Measurements from ENCODE around the gene DPP10.

DPP10 gene

DNA sequence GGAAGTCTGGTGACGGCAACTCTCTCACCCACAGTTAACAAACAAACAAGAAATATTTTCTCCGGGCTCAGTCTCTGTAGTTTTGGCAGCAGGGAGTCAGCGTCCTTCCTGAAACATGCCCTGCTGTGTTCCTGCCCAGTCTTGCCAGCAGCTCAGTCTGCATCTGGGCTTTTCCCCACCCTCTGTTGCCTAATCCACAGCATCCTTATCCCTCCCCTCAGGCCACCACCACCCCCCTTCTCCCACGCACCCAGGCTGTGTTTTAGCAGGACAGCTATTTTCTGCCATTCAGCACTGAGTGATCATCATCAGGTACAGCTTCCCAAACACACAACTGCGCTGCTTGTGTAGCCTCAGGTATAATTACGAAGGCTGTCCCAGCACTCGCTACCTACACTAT lies 168.2 kb downstream of the DPP10 start:
- DNase-seq = no peak

DNA sequence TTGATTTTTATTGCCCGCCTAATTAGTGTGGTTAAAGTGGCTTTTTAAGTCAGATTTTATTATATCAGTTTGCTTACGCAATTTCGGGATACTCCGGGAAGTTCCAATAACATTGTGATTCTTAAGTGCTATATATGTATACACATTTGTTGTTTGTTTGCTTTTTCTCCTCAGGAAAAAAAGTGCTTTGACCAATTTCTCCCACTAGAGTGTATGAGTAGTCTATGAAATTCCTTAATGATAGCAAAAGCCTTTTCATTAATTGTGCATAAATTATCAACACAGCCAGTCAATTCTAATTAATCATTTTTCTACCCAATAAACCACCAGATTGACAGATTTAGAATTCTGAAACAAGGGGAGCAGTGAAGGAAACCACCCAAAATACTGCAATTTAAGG lies 172.2 kb downstream of the DPP10 start:
- DNase-seq = no peak

DNA sequence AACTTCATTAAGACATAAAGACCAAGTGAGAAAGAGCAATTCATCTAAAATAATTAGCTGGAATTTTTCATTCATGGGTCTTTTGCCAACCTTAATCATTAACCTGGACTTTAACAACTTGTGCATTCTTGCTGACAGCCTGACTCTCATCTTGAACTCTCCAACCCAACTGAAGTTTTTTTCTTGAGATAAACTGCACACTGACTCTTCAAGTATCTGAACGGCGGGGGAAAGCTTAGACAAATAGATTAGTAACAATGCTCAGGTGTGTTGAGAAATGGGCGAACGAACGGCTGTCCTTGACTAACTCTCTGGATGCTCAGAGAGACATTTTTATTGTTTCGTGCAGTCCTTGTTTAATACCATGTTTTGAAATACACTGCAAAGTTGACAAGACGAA lies 186.0 kb downstream of the DPP10 start:
- no peak for DNase-seq

DNA sequence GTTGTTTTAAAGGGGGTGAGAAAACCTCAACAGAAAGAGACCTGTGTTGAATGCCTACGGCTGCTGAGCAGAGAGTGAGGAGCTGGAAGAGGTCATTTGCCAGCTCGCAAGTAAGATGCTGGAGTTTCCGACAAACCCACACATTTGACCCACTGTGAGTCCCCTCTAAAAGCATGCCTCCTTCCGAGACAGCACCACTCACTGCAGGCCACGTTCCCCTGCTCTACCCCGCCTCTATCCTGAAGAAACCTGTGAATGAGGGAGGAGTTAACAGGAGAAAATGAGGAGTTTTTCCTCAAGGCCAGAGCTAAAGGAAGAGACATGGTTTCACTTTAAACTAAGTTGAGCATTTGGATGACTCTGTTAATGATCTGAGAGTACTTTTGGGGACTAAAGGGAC lies 188.7 kb downstream of the DPP10 start:
- DNase-seq = no peak

DNA sequence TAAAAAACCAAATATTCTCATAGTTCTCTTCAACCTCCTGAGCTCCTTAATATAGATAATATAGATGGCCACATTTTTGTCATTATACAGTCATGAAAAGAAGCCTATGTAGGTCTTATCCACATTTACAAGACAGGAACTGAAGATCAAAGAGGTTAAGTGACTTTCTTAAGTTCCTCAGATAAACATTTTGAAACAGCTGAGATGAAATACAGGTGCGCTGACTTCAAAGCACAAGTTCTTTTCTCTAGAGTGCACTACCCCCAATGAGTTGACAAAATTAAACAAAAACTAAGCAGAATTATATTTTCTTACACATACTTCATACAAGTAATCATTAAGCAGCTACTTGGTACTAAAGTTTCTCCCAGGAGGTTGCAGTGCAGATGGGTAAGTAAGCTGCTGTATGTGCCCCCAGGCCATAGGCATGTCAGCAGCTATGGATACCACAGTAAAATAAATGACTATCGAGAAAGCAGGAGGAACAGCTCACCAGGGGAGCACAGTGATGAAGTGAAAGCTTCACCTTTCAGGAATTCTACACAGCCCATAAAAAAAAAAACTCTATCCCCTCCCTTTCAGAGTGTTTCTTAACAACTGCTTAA lies 199.8 kb downstream of the DPP10 start:
- DNase-seq = no peak

DNA sequence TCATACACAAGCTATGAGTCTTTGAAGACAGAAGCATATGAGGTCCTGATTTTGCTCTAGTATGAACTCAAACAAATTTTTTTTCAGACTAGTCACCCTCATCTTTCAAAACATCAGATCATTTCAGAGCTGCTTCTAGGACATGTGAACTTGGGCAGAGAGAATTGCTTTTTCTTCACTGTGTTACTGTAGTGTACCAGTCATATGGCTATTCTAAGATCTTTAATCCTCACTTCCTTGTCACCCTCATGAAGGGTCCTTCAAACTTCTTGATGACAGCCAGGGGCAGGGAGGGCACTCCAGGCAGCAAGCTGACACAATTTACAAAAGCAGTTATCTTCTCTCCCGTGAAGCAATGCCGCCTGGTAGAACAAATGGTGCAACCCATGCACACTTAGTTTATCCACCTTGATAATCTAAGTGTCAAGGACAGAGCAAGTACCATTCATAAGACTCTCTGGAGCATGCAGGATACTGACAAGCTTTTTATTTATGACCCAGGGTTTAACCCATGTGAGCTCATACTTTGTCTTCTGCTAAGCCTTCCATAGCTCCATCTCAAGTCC lies 200.6 kb downstream of the DPP10 start:
- no peak for DNase-seq

DNA sequence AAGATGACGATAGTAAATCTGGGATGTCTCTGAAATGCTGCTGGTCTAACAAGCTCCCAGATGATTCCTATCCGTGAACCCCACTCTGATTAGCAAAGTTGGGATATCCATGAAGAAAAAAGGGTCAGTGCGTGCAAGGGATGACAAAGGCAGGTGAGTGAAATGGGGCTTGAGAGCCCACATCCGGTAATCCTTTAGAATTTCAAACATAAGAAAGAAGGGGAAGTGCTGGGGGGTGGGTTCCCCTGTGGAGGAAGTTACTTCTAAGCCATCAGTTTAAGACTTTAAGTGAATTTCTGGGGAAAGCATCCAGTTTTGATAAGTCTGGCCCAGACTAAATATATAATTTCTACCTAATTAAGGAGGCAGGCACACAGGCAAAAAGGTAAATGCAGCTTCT lies 209.5 kb downstream of the DPP10 start:
- DNase-seq = no peak

DNA sequence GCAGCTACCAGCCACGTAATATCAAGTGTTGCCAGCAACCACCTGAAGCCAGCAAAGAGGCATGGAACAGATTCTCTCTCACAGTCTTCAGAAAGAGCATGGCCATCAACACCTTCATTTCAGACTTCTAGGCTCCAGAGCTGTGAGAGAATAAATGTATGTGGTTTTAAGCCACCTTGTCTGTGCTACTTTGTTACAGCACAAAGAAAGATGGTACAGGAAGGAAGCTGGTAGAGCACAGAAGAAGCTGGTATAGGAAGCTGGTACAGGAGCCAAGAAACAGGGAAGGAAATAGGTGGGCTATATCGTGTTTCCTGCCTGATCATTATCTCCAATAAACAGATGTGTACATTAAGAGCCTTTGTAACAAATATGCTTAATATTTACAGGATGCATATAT lies 217.4 kb downstream of the DPP10 start:
- DNase-seq = no peak

DNA sequence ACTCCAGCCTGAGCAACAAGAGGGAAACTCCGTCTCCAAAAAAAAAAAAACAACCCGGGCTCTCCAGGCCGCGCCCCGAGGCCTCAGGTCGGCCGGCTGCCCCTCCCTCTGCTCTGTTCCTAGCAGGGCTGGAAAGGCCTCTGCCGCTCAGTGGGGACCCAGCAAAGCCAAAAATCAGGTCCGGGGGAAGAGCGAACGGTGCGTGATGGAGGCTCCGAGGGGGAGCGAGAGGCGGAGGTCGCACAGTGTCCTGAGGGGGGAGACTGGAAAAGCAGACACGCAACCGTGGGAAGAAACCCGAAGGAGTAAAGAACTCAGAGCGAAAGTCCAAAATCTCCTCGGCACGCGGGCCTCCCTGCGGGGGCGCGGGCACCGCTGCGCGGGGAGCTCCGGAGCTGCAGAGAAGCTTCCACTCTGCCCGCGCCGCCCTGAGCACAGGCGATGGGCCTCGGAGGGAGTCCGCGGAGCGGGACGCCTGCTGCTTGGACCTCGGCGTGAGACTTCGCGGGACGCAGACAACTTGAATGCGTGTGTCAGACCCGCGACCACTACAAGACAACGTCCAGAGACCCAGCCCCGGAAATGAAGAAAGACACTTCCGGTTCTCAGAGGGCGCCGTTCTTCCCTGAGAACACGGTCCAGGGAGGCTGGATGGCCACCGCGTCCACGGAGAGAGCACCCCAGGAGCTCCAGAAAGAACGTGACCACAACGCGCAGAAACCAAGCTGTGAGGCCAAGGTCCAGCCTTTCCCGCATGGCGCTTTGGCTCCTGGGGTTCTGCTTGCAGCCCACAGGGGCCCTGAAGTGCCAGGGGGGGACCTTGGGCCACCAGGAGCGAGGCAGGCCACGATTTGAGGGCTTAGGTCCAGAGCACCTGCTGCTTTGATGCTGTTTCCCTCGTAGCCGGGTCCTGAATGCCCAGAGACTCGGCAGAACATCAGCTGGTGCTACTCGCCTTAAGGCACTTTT lies 219.8 kb downstream of the DPP10 start:
- no peak for DNase-seq

DNA sequence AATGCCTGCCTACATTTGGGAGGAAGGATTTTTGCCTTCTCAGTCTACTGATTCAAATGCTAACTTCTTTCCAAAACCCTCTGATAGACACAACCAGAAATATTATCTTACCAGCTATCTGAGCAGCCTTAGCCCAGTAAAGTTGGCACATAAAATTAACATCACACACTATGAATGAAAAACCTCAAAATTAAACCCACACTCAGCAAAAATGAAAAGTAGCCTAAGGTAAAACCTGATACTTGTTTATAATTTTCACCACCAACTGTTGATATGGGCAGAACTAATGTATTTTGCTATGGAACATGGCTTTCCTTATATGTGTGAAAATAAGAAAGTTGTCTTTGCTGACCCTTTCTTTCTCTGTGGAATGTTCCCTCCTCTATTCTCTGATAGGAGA lies 226.0 kb downstream of the DPP10 start:
- no peak for DNase-seq

DNA sequence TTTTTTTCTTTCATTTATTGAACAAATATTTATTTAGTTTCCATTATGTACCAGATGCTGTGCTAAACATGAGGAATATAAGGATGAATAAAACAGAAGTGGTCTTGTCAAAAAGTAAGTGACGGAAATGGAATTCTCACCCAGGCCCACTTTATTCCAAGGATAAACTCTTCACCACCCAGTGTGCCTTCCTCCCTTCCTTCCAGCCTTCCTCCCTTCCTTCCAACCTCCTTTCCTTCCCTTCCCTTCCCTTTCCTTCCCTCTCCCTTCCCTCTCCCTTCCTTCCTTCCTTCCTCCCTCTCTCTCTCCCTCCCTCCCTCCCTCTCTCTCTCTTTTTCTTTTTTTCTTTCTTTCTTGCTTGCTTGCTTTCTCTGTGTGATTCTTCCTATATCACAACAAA lies 240.8 kb downstream of the DPP10 start:
- no peak for DNase-seq

DNA sequence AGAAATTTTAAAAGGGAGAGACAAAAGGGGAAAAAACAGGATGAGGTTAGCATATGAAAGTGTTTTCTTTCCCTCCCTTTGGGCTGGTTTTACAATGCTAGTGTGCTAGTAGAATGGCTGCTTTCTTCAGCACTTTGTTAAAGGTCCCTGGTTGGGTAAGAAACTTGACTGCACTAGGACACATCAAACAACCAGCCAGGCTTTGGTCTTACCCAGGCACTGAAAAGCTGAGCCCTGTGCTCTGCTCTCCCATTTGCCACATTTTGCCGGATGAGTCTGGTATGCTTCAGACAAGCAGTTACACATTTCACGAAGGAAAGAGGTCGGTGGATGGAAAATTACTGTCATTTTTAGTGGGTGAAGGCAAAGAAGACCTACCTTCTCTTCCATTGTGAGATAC lies 242.0 kb downstream of the DPP10 start:
- DNase-seq = no peak

DNA sequence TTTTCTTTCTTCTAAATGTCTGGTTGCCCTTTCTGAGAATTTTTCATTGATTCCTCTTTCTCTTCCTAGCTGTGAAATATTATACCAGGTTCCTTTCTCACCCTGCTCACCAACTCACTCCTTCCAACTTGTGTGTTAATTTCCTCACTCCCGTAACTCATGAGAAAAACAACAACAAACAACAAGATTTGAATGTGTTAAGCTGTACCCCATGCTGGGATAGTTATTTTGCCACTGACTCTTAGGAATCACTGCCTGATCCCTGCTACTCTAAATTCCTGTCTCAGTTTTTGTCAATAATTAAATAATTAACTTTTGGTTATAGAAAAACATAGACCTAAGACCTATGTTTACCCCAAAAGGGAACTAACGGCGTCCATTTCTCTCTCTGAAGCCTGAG lies 242.7 kb downstream of the DPP10 start:
- DNase-seq = no peak

DNA sequence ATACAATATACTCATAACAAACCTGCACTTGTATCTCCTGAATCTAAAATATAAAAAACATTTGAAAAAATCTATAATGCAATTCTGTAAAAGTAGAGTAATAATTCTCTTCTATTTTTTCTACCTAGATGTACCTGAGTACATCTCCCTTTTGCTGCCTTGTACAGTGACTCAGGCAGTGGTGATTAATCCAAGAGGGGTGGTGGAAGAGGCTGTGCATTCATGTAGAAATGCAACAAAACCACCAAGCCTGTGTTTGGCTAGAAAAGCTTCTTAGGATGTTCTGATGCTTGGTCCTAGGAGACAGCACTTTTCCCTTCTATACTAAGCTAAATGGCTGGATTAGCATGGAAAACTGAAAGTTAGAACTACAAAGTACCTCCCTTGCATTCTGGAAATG lies 245.8 kb downstream of the DPP10 start:
- DNase-seq = no peak

DNA sequence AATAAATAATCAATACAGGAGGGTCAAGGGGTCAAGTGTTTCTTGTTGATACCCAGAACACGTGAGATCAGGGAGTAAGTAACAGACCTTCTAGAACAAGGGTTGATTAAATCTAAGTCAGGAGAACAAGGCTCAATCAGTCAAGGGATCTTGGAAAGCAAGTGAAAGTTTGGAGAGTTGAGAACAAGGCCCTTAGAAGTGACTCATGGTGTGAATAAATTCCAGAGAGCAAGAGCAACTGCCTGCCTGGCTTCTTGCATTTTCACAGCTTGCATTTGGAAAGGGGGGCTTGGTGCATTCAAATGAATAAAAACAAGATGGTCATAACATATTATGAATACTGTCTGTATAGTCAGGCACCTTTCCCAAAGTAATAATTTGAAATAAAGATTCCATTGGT lies 256.1 kb downstream of the DPP10 start:
- no peak for DNase-seq

DNA sequence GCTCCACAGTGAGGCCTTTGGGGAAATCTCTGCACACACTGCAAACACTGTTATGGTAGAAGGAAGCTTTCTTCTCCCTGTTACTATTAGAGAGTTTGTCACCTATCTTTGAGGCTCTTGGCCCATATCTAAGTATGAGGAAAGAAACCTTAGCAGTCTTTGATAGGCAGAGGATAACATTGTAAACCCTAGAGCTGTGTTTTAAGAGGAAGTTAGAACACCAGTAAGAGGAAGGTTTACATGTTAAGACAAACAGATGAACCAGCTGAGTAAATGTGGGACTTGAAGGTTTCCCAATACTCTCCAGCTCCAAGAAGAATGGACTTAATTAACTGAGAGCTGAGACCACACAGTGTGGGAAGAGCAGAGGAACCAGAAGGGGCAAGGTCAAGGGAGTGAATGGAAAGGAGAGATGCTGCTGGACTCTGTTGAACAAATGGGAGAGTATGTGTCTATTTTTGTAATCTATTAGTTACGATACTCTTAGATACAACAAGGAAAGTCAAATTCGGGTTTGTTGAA lies 257.0 kb downstream of the DPP10 start:
- no peak for DNase-seq

DNA sequence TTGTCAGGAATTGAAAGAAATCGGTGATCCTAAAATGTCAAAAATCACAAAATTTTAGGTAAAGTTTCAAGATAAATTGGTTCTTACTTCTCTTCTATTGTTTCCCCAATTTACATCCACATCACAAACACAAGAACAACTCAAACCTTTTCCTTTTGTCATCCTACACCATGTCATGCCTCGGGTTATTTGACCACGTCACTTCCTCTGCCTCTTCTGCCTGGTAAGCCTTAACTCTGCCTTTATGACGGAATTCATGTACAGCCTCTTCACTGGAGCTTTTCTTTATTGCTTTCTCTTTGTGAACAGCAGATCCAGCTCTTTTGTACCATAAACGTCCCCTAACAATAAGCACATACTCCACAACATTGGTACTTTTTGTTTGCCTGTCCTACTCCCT lies 258.0 kb downstream of the DPP10 start:
- no peak for DNase-seq

DNA sequence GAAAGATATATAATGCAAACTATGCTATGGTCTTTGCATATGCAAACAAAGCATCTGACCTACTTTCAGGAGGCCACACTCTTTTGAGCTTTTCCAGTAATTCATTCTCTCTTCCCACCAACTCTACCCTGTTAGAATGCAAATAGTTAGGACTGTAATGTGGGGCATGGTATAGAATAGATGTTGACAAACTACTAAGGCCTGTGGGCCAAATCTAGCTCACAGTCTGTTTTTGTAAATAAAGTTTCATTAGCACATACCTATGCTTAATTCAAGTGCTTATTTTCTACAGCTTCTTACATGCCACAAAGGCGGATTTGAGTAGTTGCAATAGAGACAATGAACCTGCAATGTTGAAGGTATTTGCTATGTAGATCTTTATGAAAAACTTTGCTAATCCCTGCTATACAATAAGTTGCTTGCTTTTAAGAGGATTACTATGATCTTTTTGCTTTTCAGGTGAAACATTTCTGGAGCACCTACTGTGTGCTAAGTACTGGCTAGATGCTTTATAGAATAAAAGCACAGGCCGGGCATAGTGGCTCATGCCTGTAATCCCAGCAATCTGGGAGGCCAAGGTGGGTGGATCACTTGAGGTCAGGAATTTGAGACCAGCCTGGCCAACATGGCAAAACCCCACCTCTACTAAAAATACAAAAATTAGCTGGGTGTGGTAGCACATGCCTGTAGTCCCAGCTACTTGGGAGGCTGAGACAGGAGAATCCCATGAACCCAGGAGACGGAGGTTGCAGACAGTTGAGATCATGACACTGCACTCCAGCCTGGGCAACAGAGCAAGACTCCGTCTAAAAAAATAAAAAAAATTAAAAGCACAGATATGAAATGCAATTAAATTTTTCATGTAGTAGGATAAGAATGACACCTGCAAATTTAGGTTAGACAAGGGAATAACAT lies 267.8 kb downstream of the DPP10 start:
- DNase-seq = no peak

DNA sequence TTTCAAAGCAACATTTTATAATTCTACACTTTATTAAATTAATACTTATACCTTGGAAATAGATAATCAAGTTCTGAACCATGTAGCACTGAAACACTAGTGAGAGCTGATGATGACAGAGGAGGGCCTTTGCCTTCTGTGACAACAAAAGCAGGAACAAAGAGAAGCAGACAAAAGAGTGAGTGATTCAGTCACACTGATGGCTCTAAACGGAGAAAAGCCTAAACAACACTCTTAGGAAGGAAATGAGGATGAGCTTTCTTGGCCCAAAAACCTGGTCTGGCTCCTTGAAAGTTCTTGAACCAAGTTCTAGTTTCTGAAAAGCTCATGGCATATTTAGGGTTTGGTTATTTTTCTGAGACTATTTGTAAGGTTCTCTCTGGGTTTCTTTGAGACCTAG lies 271.9 kb downstream of the DPP10 start:
- DNase-seq = no peak

DNA sequence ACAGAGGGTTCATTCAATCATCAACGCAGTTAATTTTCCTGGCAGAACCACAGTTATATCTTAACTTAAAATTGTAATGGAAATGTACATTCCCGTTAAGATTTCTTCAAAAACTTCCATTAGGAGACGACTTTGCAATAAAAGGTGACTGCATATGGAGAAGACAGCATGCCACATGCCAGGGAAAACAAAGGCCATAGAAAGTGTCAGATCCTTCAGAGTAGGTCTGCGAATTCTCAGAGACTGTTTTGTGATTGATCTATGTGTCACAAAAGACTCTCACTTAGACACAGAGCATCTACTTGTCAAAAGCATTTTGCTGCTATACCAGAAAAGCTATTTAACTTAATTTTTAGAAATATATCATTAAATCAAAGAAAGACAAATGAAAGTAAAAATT lies 274.6 kb downstream of the DPP10 start:
- DNase-seq = no peak

DNA sequence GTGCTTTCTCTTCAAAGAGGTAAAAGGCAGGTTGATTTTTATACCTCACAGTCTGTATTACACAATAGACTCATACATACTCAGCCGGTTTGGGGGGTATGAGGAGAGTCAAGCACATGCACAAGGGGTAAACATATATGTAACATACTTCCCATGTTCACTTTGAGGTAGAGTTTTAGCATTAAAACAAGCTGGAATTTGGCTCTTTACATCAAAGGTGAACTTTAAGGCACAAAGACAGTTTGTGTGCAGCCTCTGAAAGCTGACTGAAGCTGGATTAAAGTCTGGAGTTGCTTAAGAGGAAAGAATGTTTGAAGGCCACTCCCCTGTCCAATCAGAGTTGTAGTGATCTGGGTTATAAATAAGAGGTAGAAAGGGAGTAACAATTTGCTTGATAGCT lies 282.0 kb downstream of the DPP10 start:
- no peak for DNase-seq

DNA sequence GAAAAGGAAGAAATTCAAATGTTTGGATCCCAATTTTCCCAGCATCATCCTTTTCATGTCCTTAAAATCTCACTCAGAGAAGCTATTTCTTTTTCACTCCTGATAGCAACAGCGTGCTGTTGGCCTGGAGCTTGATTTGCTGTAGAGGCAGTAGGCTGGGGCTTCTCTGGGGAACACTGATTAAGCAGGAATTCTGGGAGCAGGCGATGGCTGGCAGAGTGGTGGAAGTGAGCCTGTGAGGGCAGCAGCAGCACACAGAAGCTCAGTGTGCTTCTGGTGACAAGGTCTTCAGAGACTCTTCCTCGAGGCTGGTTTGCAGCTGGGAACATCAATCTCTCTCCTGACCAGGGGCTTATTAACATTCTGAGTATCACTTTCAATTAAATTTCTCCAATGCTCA lies 284.6 kb downstream of the DPP10 start:
- no peak for DNase-seq

DNA sequence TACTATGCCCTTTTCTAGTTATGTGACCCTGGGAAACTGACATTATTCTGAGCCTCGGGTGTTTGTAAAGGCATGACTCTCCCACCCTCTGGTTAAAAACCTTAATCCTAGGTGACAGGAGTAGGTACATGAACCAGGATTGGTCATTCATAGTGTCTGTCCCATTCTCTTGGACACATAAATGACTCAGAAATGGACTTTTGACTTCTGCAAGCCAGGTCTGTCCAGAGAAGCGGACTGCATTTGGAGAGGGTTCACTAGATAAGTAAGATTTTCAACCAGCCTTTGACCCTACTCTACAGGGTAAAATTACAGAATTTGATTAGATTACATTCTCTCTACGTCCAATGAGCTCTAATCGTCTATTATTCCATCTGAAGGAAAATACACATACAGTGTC lies 285.9 kb downstream of the DPP10 start:
- DNase-seq = no peak

Data from activated CD4-positive, alpha-beta T cell treated with anti-CD3 and anti-CD28 coated beads, Interleukin-2, amount 50 U/mL, for 16 hours (primary cell).